NCI-H2081 treated with DMSO at 0.1 percent for 48 hours (cell line): ENCODE results near the gene AKAP6.

Source experiments
- DNase-seq: peaks from one replicate; lab custom pipeline; 2025; lab: John Stamatoyannopoulos, UW

AKAP6 gene, protein sequence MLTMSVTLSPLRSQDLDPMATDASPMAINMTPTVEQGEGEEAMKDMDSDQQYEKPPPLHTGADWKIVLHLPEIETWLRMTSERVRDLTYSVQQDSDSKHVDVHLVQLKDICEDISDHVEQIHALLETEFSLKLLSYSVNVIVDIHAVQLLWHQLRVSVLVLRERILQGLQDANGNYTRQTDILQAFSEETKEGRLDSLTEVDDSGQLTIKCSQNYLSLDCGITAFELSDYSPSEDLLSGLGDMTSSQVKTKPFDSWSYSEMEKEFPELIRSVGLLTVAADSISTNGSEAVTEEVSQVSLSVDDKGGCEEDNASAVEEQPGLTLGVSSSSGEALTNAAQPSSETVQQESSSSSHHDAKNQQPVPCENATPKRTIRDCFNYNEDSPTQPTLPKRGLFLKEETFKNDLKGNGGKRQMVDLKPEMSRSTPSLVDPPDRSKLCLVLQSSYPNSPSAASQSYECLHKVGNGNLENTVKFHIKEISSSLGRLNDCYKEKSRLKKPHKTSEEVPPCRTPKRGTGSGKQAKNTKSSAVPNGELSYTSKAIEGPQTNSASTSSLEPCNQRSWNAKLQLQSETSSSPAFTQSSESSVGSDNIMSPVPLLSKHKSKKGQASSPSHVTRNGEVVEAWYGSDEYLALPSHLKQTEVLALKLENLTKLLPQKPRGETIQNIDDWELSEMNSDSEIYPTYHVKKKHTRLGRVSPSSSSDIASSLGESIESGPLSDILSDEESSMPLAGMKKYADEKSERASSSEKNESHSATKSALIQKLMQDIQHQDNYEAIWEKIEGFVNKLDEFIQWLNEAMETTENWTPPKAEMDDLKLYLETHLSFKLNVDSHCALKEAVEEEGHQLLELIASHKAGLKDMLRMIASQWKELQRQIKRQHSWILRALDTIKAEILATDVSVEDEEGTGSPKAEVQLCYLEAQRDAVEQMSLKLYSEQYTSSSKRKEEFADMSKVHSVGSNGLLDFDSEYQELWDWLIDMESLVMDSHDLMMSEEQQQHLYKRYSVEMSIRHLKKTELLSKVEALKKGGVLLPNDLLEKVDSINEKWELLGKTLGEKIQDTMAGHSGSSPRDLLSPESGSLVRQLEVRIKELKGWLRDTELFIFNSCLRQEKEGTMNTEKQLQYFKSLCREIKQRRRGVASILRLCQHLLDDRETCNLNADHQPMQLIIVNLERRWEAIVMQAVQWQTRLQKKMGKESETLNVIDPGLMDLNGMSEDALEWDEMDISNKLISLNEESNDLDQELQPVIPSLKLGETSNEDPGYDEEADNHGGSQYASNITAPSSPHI (N-terminal part only)

DNA sequence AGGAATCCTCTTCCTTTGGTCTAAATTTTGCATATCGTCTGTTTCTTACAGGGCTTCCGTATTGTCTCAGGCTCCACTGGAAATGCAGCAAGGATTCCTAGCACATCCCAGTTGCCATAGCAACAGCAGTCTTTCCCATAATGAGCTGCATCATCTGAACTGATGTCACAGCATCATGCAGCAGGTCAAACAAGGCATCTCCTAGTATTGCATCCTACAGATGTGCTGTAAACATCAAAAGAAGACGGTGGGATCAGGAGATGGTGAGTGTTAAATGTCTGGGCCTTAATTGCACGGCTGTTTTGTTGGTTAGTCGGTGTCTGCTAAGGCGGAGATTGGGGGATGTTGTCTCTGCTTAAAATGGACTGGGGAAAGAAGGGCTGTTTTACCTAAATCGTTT lies at the start of gene AKAP6:
Gene AKAP6 (plus strand): TSS at position 153 of the 400 bp plus-strand sequence. CDS start 104,196 bp downstream, outside the sequence.
- DNase-seq, result no peak

DNA sequence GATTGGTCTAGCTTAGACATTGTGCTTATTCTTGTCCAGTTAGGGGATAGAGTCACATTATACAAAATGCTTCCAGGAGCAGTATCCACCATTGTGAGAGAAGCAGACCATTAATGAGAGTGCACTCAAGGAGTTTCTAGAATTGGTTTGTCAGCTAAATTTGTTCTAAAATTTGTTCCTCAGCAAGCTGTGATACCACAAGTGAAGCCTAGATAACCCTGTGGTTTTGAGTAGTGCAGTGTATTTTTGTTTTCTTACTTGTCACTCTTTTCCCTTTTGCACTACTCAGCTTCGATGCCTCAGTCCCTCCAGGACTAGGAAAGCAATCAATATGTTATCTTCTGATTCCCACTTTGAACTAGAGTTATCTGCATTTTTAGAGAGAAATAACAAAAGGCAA lies 42.5 kb upstream of the AKAP6 start:
- DNase-seq, result no peak

DNA sequence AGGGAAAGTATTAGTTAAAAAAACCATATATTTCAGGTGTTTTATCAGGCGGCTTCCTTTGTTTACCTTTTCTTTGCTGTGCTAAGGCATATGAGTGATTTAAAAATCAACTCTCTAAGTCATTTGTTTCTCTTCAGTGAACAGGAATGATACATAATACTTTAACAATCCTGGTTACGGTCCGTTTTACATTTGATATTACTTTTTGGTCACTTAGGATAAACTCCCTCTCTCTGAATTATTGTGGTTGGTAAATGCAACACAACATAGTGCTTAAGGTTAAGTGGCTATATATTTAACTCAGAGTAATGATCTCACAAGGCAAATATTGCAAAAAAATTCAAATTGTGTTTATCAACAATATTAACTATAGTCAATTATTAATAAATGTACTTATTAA lies 32.7 kb upstream of the AKAP6 start:
- DNase-seq, result no peak

DNA sequence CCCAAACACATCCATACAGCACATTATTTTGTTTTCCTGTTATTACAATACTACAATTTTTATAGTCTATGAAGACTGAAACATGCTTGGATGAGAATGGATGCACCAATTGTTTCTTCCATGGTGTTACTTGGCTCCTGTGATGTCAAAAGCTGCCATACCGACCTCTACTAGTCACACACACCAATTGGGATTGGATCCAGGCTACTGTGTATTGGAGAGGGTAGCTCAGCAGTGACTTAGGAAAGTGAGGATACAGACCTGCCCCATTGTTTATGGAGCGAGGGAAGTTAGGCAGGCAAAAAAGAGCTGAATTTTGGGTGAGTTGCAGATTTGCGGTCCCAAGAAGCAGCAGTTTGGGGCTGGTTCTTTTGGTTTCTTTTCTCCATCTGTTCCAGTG lies 30.8 kb upstream of the AKAP6 start:
- no peak for DNase-seq

DNA sequence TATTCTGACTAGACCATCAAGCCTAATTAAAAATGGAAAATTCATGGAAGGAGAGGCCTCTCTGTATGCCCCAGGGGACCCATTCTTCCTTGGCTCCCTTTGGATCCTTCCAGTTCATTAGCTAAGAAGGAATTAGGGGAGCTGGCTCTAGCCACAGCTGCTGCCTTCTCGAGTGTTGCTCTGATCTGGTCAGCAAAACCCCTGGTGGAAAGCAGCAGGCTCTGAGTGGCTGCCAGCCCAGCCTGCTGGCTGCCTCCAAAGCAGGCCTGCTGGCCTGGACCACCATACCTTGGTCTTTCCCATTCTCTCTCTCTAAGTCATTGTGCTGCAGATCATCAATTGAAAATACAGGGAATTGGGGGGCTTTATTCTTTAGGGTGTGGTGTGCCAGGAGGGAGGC lies 29.0 kb upstream of the AKAP6 start:
- no peak for DNase-seq

DNA sequence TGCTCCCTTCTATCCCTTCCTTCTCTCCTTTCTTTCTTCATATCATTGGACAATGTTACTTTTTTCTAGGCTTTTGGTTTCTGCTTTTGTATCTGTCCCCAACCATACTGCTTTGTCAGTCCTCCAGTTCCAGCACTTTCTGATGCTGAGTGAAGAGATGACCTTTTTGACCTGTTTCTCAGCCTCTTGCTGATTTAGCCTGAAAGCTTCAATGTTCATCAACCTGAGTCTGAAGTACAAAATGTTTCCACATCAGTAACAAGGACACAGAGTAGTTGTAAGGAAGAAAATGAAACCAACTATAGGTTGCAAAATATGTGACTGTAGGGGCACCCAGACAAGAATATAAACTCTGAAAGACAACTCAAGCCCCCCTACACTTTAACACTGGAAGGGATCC lies 25.2 kb upstream of the AKAP6 start:
- DNase-seq, result no peak

DNA sequence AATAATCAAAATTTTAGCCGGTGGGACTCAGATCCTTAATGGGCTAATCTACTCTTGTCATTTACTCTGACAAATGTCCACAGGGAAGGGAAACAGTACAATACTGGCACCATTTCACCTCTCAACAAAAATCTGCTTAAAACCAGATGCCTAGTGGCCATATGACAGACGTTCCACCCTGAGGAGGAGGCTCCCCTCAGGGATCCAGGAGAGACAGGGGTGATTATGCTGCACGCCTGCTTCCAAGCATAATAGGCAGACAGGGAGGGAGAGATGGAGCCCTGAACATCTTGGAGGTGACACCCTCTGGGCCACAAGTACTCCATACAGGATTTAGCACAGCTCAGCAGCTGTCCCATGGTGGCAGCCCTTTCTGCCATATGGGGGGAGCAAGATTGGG lies 24.8 kb upstream of the AKAP6 start:
- DNase-seq, result no peak

DNA sequence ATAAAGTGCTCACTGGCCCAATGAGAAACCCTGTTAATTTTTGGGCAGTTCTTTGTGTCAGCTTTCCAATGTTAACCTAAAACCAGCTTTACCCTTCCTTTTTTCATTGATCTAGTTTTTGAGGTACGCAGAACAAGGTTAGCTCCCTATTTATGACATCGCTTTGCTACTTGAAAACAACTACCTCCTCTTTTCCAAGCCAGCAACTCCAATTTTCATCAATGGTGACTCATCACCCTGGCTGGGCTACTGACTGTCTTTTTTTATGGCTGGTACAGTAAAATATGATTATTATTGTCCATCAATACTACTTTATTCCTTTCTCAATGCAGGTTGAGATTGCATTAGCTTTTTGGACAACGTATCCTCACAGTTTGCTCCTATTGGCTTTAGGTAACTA lies 22.5 kb upstream of the AKAP6 start:
- no peak for DNase-seq

DNA sequence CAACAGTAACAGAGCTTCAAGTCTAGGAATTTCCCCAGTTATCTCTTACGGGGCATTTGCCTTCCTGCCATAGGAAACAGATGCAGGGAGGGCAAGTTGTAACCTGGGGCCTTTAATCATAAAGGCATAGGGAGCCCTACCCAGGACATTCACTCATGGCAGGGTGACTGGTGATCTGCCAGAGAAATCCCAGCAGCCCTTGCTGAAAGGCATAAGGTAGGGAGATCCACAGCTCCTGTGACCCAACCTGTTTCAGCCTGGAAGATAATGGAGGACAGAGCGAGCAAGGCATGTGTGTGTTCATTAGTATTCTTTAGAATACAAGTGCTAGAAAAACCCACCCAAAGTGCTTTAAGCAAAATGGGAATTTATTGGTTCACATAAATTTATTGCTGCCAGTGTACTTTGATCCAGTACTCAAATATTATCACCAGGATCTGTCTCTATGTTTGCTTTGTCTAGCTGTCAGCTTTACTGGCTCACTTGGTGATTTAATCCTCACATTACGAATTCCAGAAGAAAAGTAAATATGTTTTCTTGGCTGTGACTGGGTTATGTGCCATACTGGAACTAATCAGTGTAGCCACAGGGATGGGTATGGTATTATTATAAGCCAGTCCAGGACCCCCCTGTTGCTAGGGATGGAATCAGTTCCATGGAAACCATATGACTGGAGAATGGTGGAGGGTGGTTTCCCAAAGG lies 21.1 kb upstream of the AKAP6 start:
- peak; percentile 85 for DNase-seq

DNA sequence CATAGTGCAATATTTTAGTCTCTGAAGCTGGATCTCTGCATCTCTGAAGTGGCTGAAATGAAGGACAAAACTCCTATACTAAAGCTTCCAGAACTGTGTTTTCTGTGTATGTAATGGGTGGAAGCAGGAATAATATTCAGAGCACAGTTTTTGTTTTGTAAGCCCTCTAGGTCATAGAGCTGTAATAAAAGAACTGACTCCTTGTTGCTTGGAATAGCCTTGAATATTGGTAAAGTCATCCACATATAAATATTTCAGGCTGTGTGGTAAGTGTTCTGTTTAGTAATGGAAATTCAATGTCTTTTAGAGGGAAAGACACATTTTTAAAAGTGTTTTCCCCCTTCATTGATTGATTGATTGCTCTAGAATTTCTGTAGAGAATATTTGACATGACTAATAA lies 18.2 kb upstream of the AKAP6 start:
- DNase-seq, result no peak

DNA sequence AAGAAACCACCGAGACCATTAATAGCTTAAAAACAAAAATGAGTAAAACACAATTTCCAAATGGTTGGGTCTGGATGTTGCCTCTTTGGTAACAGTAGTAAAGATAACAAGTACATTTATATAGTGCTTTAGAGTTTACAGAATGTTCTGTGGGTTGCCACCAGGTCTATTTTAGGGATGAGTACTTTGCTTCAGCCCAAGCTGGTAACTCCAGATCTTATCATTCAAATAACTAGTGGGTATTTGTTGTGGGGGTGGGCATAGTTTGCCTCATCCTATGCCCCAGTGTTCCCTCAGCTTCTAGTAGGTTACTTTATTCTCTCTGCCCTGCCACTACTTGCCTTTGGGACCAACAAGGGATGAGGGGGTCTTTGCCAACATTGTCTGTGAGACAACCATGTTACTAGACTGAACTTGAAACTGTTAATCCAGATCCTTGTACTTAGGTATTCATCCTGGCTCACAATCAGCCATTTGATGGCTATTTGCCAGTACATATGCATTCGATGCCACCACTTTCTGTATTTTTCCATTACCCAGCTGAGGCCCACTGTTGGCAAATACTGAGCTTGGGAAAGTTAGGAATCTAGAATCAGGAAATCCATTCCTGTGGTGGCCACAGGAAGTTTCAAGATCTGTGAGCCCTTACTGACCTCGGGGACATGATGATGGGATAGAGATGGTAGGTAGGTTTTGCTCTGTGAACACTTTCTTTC lies 17.6 kb upstream of the AKAP6 start:
- no peak for DNase-seq

DNA sequence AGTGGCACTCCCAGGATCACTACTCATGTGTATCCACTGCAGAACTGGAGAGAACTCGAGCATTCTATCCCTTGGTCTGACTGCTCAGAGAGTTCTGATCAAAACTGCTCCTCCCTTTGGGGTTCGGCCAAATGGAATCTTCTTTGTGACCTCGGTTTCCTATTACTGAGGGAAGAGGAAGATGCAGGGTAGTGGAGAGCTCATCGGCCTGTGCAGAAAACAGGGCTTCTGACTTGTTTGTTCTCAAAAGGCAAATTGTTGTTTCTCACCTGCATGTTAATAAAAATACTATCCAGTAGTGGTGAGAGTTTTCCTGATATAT lies 17.1 kb upstream of the AKAP6 start:
- no peak for DNase-seq

DNA sequence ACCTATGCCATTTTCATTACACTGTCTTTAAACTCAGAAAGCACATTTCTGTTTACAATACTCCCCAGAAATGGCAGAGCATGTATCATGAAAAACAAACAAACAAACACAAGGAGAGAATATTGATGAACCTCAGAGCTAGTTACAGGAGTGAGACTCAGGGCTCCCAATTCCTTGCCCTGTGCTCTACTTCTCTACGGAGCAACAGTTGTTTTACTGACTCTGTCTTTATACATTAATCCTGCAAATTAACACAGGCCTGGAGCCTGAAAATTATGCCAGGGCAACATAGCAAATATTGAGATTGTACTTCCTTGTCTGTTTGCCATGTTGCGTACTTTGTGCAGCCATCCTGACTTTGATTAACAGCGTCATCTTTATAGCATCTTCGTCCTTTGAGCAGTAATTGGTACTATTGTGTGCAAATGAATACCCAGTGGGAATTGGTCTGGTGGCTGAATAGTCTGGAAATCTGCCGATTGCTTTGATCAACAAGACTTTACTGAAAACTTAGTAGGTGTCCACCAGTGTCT lies 15.2 kb upstream of the AKAP6 start:
- no peak for DNase-seq

DNA sequence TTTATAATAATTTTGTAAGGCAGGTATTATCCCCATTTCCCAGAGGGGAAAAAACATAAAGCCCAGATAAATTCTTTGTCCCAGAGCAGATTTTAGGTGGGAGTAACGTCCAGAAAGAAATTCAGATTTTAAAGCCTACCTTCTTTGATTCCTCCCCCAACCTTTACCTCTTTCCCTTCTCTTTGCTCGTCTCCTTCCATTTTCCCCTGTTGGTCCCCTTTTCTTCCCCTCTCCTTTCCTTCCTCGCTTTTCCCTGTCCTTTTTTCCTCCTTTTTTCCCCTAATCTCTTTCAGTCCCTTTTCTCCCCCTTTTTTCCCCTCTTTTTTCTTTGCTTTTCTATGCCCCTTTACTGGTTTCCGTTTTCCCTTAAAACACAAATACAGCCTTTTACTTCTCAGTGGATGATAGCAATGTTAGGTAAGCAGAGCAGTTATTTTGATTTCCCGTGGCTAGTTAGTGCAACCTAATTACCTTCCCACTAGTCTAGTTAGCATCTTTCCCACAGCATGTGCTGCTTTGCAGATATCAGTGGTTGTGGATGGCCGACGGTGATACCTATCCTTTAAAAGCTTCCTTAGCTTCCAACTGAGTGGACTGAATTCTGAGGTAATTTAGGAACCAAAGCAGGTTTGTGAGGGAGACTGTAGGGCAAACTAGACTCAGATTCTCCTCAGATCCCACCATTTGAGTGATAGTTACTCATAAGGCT lies 10.9 kb upstream of the AKAP6 start:
- DNase-seq, result no peak

DNA sequence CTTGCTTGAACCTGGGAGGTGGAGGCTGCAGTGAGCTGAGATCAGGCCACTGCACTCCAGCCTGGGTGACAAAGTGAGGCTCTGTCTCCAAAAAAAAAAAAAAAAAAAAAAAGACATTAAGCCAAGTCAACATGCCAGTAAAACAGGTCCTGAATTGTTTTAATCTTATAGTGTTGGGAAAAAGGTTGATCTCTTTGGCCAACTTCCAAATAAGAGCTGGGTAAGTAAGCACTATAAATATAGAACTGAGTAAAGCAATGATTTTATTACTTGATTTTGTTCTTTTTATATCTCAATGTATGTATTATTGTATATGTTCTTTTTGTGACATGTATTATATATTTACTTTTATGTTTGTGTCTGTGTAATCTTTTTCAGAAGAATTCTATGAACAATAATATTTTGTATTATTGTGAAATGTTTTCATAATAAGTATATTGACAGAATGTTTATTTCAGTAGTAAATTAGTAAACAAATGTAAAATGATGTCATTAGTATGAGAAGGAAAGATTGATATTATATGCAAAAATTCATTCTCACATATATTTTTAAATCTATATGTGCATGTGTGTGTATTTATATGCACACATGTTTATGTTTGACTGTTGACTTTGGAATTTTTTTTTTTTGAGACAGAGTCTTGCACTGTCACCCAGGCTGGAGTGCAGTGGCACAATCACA lies 9.6 kb upstream of the AKAP6 start:
- DNase-seq, result no peak

DNA sequence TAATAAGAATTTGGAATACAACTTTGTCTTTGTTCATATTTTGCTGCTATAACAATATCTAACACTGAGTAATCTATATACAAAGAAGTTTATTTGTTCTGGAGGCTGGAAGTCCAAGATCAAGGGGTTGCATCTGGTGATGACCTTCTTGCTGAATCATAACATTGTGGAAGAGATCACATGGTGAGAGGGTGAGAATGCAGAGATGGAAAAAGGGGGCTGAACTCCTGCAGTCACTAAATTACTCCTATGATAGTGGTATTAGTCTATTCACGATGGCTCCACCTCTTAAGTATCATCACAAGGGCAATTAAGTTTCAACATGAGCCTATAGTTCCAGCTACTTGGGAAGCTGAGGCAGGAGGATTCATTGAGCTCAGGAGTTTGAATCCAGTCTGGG lies 4.5 kb upstream of the AKAP6 start:
- DNase-seq, result no peak

DNA sequence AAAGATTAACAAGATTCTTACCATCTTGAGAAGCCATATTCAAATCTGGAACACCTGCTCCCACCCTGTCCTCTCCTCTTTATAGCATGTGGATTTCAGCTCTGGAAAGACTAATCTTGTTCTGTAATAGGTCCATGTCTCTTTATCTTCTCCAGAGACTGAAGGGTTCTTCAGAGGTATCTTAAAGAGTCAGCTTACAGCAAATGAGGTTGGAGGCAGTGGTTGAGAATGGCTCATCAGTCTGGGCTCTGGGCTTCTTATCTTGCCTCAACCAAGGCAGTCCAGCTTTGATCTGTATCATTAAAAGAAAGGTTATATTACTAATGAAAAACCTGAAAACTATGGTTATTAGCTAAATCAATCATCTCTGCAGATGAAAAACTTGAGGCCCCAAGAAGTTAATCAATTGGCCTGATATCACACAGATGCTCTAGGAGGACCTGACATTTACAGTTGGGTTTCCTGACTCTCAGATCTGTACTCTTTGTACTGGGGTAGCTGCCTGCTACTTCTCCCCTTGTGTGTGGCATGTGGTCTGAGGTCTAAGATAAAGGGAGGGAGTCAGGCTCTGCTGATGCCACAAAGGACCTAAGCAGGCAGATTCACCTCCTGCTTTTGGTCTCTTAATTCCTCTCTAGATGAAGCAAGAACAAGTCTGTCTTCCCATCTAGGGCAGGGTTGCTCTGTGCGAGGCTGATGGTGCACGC lies 1.7 kb upstream of the AKAP6 start:
- DNase-seq, result no peak

DNA sequence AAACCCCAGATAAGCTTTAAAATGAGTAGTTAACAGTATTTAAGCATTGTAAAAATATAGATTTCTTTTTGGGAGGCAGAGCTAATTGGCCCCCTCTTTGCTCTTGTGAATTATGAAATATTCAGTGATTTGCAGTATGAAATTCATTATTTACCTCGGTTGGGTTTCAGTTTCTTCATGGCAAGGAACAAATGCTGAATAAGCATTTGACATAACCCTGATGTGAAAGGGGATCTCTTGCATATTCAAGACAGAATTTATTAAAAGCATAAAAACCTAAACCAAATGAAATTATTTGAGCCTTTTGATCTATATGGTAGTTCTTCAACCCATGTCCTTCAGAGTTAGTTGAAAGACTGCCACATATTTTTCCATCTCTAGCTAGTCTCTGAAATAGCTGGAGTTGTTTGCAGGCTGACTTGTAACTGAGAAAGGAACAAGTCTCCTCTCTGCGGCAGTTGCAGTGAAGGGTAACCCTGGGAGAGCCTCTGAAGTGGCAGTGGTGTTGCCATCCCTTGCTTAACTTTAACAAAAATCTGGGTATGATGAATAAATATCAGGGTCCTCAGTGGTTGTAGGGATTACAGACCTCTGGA lies 690 bp downstream of the AKAP6 start:
- no peak for DNase-seq
